Keratinocyte (primary cell): ENCODE measurements around the gene NR5A1. TPM values are rescaled to one million over a fixed set of nuclear protein-coding genes. Genes with fewer than 3 reads are reported as not detected.

Source experiments
- DNase-seq: peaks from one replicate; pipeline ENCODE4 v3.0.0-alpha.2; 2011; ENCODE audit warnings: low read depth, missing footprints, low spot score
- FAIRE-seq: peaks from 2 replicates; lab custom pipeline; 2011; peaks lifted over from hg19 to GRCh38; lab: Jason Lieb, UNC
- H2AFZ ChIP-seq: 2 replicates; pipeline ENCODE4 v1.6.0; 2012; ENCODE audit warnings: low read length, control low read depth, inconsistent platforms; ENCODE audit not compliant: control insufficient read depth
- H3K27ac ChIP-seq: 2 replicates; pipeline ENCODE4 v1.5.1; 2011; ENCODE audit warnings: low read length; ENCODE audit not compliant: control insufficient read depth, insufficient read depth
- H3K27me3 ChIP-seq: 3 replicates; pipeline ENCODE4 v1.6.0; 2011; ENCODE audit warnings: low read length; ENCODE audit not compliant: control insufficient read depth, insufficient read depth; ENCODE audit errors: extremely low read depth
- H3K36me3 ChIP-seq, 2 experiments: 2 replicates in 1 of 2; 3 replicates in 1 of 2; pipeline ENCODE4 v1.5.1; 2011; ENCODE audit warnings: low read length in 2 of 2, mild to moderate bottlenecking in 1 of 2; ENCODE audit not compliant: control insufficient read depth in 2 of 2, insufficient read depth in 2 of 2; ENCODE audit errors: extremely low read depth in 1 of 2
- H3K4me1 ChIP-seq: 3 replicates; pipeline ENCODE4 v1.5.1; 2011; ENCODE audit warnings: low read length; ENCODE audit not compliant: control insufficient read depth, insufficient read depth; ENCODE audit errors: extremely low read depth
- H3K4me2 ChIP-seq: 3 replicates; pipeline ENCODE4 v1.6.0; 2011; ENCODE audit warnings: low read depth, low read length; ENCODE audit not compliant: control insufficient read depth, insufficient read depth; ENCODE audit errors: extremely low read depth
- H3K4me3 ChIP-seq, 3 experiments: fragments of 200-600 bp in 1 of 3; sonication (generic) in 1 of 3; 2 replicates in 2 of 3; 3 replicates in 1 of 3; pipeline ENCODE4 v1.5.1; 2011 to 2016; ENCODE audit warnings: low read length in 3 of 3, mild to moderate bottlenecking in 3 of 3, control low read depth in 2 of 3, inconsistent platforms in 1 of 3, low read depth in 1 of 3, mixed read lengths in 1 of 3, mixed run types in 1 of 3, moderate library complexity in 1 of 3; ENCODE audit not compliant: control insufficient read depth in 2 of 3, insufficient read depth in 2 of 3; ENCODE audit errors: extremely low read depth in 1 of 3
- H3K79me2 ChIP-seq: 2 replicates; pipeline ENCODE4 v1.6.0; 2012; ENCODE audit warnings: low read length; ENCODE audit not compliant: control insufficient read depth, insufficient read depth
- H3K9ac ChIP-seq: 3 replicates; pipeline ENCODE4 v1.6.0; 2011; ENCODE audit warnings: low read length; ENCODE audit not compliant: control insufficient read depth, insufficient read depth; ENCODE audit errors: extremely low read depth
- H3K9me1 ChIP-seq: 3 replicates; pipeline ENCODE4 v1.6.0; 2011; ENCODE audit warnings: low read length; ENCODE audit not compliant: control insufficient read depth, insufficient read depth; ENCODE audit errors: extremely low read depth
- H3K9me3 ChIP-seq: 2 replicates; pipeline ENCODE4 v1.5.1; 2012; ENCODE audit warnings: low read depth, low read length; ENCODE audit not compliant: control insufficient read depth
- H4K20me1 ChIP-seq: 3 replicates; pipeline ENCODE4 v1.6.0; 2011; ENCODE audit warnings: low read length; ENCODE audit not compliant: control insufficient read depth, insufficient read depth; ENCODE audit errors: extremely low read depth
- CTCF ChIP-seq, 3 experiments: IDR thresholded peaks in 1 of 3; conservative IDR thresholded peaks in 1 of 3; optimal IDR thresholded peaks in 1 of 3; 2 replicates in 2 of 3; 3 replicates in 1 of 3; pipeline versions ENCODE3 to v1.5.1; 2011; ENCODE audit warnings: low read length in 3 of 3, mild to moderate bottlenecking in 3 of 3, moderate library complexity in 2 of 3, control low read depth in 1 of 3, inconsistent platforms in 1 of 3; ENCODE audit not compliant: insufficient read depth in 2 of 3; ENCODE audit errors: extremely low read depth in 1 of 3
- EZH2 ChIP-seq: IDR thresholded peaks from one replicate; pipeline ENCODE4 v1.6.1; 2012; ENCODE audit warnings: inconsistent platforms, mild to moderate bottlenecking, low read length, moderate library complexity
- dilution Hi-C: fragments of 300-500 bp; cut with MboI; formaldehyde crosslinking; loops from one replicate; pipeline ENCODE4 v1.7.0; 2020; ENCODE audit warnings: low sequenced_read_pairs; ENCODE audit not compliant: extremely low pct_ligation_motif_present
- polyA plus RNA-seq, 5 experiments: library from polyadenylated mRNA; depleted of rRNA in 3 of 5; stranded (reverse) in 3 of 5; stranded (forward) in 1 of 5; unstranded in 1 of 5; fragments of >200 nt; gene quantifications; 1 replicate in 1 of 5; 2 replicates in 3 of 5; 3 replicates in 1 of 5; pipeline versions ENCODE4 v1.2.1 to v1.2.3, GENCODE V29; 2011 to 2012; ENCODE audit warnings: missing spikeins in 2 of 5, low read depth in 1 of 5, low replicate concordance in 1 of 5

Gene NR5A1
- polyA plus RNA-seq, 1 donor (not counting 4 experiments of a cell fraction or from before 2014, with no cell fraction given) = not detected

GRCh38 chr9:124489222-124489621, 18.0 kb downstream of the NR5A1 start:
- H3K9me3 ChIP-seq = no peaks in the 10 kb centered on the region
- peaks cover 36% of the 10 kb centered on the region for H3K27me3 ChIP-seq
- no peaks in the 10 kb centered on the region for H3K4me1 ChIP-seq
- no peak for DNase-seq
- H3K9ac ChIP-seq = no peak overlapping the region
- H2AFZ ChIP-seq = no peak overlapping the region
- no peaks in the 10 kb centered on the region for H3K79me2 ChIP-seq
- TF ChIP-seq EZH2 = no peak
- TF ChIP-seq CTCF (optimal IDR thresholded peaks at IDR 0.05 in 1 of 3, IDR thresholded peaks at IDR 0.05 in 1 of 3, conservative IDR thresholded peaks at IDR 0.05 in 1 of 3; ENCODE audit: extremely low read depth in 1 of 3, insufficient read depth in 2 of 3, low read length in 3 of 3) = no peak
- H3K36me3 ChIP-seq = no peaks in the 10 kb centered on the region
- no peaks in the 10 kb centered on the region for H4K20me1 ChIP-seq
- H3K4me3 ChIP-seq = no peak overlapping the region
- H3K27ac ChIP-seq = no peak overlapping the region
- FAIRE-seq = no peak
- no peaks in the 10 kb centered on the region for H3K9me1 ChIP-seq
- dilution Hi-C loops = no loop called here
- no peak overlapping the region for H3K4me2 ChIP-seq

GRCh38 chr9:124488641-124489210, 18.5 kb downstream of the NR5A1 start:
- no peak for FAIRE-seq
- Histone ChIP-seq H3K27ac (no peak overlapping the region), H3K27me3 (peaks cover 36% of the 10 kb centered on the region), H4K20me1 (no peaks in the 10 kb centered on the region), H3K9ac (no peak overlapping the region), H3K4me2 (no peak overlapping the region), H3K36me3 (no peaks in the 10 kb centered on the region), H2AFZ (no peak overlapping the region), H3K9me3 (no peaks in the 10 kb centered on the region), H3K4me1 (no peaks in the 10 kb centered on the region), H3K4me3 (no peak overlapping the region), H3K9me1 (no peaks in the 10 kb centered on the region), H3K79me2 (no peaks in the 10 kb centered on the region)
- no peak for TF ChIP-seq CTCF (optimal IDR thresholded peaks at IDR 0.05 in 1 of 3, IDR thresholded peaks at IDR 0.05 in 1 of 3, conservative IDR thresholded peaks at IDR 0.05 in 1 of 3; ENCODE audit: extremely low read depth in 1 of 3, insufficient read depth in 2 of 3, low read length in 3 of 3)
- no peak for DNase-seq
- dilution Hi-C loops = no loop called here
